ENCODE data around the gene MACF1. TPM values are rescaled to one million over a fixed set of nuclear protein-coding genes. Genes with fewer than 3 reads are reported as not detected.
"Not testable (repeated sequence)": the region's sequence is repeated elsewhere in the genome, so short reads cannot be mapped to it uniquely, and the experiment has no call there.

MACF1 gene
- total RNA-seq, 2 donors from 2014 or later, result 154 to 355 TPM

DNA sequence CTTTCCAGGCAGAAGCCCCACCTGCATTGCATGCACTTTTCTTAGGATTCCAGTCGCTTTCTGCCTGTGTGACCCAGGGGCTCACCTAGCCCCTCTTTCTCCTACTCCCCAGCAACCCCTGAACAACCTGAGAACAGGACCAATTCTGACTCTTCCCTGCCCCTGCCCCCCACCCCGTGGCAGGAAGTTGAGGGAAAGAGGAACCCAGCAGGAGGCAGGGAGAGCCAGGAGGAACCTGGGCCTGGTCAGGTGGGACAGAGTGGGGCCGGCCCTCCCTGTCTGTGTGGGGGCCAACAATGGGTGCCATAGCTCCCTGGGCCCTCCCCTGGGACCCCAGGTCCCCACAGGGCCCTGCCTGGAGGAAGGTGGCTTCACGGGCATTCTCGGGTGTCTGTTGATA lies 293.1 kb downstream of the MACF1 start:
- H3K27ac ChIP-seq, result no peak overlapping the region
- DNase-seq (ENCODE audit: low spot score), result no peak
- 75% methylated on average over 5 of the region's 5 CpGs for WGBS

DNA sequence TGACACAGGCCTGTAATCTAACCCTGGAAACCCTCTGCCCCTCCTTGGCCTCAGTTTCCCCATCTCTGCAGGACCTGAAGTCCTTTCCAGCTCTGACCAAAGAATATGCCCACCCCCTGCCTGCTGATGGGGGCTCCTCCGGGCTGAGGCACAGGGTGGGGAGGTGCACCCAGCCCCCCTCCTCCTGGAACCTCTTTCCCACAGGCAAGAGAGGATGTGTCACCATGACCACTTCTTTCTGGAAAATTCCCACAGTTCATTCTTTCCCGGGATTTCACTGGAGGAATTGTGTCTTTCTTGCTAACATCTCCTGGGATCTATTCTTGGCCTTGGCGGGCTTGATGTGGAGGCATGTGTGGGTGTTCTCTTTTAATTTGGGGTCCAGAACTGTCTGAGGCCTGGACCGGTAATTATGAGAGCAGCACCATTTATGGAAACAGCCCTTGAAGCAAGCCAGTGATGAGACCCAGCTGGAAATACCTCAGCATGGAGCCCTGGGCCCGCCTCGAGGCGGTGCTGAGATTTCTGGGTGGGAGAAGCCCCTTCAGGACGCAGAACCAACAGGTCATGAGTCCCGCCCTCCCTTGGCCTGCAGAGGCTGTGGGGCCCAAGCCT lies 293.7 kb downstream of the MACF1 start:
- H3K27ac ChIP-seq; H3K4me1 ChIP-seq (replicated peaks); H3K9me3 ChIP-seq; H3K27me3 ChIP-seq (replicated peaks; ENCODE audit: insufficient read depth); DNase-seq (ENCODE audit: low spot score); H3K36me3 ChIP-seq; intact Hi-C loops (cut with DNase I); H3K4me3 ChIP-seq: not testable (repeated sequence)
- 79% methylated on average over 9 of the region's 9 CpGs for WGBS

More for the DNA sequence above, 293.1 kb downstream of the MACF1 start:
- H3K36me3 ChIP-seq, result no peaks in the 10 kb centered on the region
- no peak overlapping the region for H3K4me3 ChIP-seq
- intact Hi-C loops (cut with DNase I), result no loop called here
- no peaks in the 10 kb centered on the region for H3K27me3 ChIP-seq (replicated peaks; ENCODE audit: insufficient read depth)
- TF ChIP-seq POLR2A (IDR thresholded peaks at IDR 0.05) (no peak), POLR2AphosphoS5 (IDR thresholded peaks at IDR 0.05) (no peak)
- TF ChIP-seq, protein P1, sequence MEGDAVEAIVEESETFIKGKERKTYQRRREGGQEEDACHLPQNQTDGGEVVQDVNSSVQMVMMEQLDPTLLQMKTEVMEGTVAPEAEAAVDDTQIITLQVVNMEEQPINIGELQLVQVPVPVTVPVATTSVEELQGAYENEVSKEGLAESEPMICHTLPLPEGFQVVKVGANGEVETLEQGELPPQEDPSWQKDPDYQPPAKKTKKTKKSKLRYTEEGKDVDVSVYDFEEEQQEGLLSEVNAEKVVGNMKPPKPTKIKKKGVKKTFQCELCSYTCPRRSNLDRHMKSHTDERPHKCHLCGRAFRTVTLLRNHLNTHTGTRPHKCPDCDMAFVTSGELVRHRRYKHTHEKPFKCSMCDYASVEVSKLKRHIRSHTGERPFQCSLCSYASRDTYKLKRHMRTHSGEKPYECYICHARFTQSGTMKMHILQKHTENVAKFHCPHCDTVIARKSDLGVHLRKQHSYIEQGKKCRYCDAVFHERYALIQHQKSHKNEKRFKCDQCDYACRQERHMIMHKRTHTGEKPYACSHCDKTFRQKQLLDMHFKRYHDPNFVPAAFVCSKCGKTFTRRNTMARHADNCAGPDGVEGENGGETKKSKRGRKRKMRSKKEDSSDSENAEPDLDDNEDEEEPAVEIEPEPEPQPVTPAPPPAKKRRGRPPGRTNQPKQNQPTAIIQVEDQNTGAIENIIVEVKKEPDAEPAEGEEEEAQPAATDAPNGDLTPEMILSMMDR (IDR thresholded peaks at IDR 0.05), result no peak
- H3K4me1 ChIP-seq (replicated peaks), result no peaks in the 10 kb centered on the region
- H3K9me3 ChIP-seq, result no peaks in the 10 kb centered on the region

DNA sequence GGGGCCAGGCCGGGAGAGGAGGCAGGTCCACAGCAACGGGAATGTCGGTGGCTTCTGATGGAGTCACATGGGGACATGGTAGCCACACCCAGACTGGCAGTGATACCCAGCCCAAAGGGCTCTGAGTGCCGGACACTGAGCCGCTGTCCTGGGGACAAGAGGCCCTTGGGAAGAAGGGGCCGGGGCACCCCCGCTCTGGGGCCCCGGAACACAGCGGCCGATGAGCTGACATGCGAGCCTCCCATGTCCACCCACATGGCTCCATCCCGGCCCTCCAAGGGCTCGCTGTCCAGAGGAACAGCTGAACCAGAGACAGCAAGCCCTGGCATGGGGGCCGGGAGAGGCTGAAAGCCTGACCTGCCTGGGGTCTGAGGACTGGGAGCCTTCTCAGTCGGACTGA lies 294.3 kb downstream of the MACF1 start:
- H3K27ac ChIP-seq; intact Hi-C loops (cut with DNase I); H3K4me1 ChIP-seq (replicated peaks); DNase-seq (ENCODE audit: low spot score); H3K9me3 ChIP-seq; H3K4me3 ChIP-seq; H3K27me3 ChIP-seq (replicated peaks; ENCODE audit: insufficient read depth); H3K36me3 ChIP-seq: not testable (repeated sequence)
- 75% methylated on average over 10 of the region's 15 CpGs for WGBS

DNA sequence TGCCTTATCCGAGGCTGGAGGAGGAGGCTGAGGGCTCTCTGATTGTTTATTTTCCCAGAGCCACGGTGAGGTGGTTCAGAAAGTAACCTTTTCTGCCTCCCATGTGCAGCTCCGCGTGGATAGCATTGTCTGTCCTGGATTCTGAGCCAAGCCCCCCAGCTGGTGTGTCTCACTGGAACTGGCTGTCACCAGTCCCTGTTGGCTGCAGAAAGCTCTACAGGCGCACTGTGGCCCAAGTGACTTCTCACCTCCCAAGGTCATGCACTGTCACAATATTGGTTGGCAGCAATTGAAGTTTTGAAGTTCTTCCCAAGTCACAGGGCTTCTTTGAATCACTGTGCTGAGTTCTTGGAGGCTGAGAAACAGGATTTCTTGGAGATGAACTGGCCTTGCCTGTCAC lies 295.2 kb downstream of the MACF1 start:
- Histone ChIP-seq H3K9me3 (no peaks in the 10 kb centered on the region), H3K27ac (peak overlapping the region in 1 of 2 donors; percentile 48), H3K27me3 (replicated peaks; ENCODE audit: insufficient read depth) (no peaks in the 10 kb centered on the region), H3K36me3 (no peaks in the 10 kb centered on the region), H3K4me3 (no peak overlapping the region), H3K4me1 (replicated peaks) (no peaks in the 10 kb centered on the region)
- TF ChIP-seq, protein P1 (IDR thresholded peaks at IDR 0.05), result no peak
- TF ChIP-seq POLR2AphosphoS5 (IDR thresholded peaks at IDR 0.05), result peak; percentile 16
- intact Hi-C loops (cut with DNase I), result no loop called here
- WGBS, result 47% methylated on average over 5 of the region's 5 CpGs
- no peak for DNase-seq (ENCODE audit: low spot score)

DNA sequence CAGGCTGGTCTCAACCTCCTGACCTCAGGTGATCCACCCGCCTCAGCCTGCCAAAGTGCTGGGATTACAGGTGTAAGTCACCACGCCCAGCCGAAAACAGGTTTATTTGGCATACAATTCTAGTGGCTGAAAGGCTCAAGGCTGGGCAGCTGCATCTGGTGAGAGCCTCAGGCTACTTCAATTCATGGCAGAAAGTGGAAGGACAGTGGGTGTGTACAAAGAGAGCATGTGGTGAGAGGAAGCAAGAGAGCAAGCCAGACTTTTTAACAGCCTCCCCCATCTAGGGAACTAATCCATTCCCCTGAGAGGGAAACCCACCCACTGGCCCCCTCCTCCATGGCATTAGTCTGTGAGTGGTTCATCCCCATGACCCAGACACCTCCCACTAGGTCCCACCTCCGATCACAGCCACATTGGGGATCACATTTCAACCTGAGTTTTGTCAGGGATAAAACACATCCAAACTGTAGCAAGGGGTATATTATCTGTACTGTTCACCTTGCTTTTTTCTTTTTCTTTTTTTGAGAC lies 296.4 kb downstream of the MACF1 start:
- no peak for DNase-seq (ENCODE audit: low spot score)
- H3K36me3 ChIP-seq, result no peaks in the 10 kb centered on the region
- no peak overlapping the region for H3K4me3 ChIP-seq
- intact Hi-C loops (cut with DNase I), result no loop called here
- TF ChIP-seq POLR2A (IDR thresholded peaks at IDR 0.05), result no peak
- TF ChIP-seq, protein P1 (IDR thresholded peaks at IDR 0.05), result no peak
- TF ChIP-seq POLR2AphosphoS5 (IDR thresholded peaks at IDR 0.05), result no peak
- no peak overlapping the region for H3K27ac ChIP-seq
- H3K9me3 ChIP-seq, result no peaks in the 10 kb centered on the region
- WGBS, result 65% methylated on average over 4 of the region's 4 CpGs
- H3K4me1 ChIP-seq (replicated peaks), result no peaks in the 10 kb centered on the region
- H3K27me3 ChIP-seq (replicated peaks; ENCODE audit: insufficient read depth), result no peaks in the 10 kb centered on the region

DNA sequence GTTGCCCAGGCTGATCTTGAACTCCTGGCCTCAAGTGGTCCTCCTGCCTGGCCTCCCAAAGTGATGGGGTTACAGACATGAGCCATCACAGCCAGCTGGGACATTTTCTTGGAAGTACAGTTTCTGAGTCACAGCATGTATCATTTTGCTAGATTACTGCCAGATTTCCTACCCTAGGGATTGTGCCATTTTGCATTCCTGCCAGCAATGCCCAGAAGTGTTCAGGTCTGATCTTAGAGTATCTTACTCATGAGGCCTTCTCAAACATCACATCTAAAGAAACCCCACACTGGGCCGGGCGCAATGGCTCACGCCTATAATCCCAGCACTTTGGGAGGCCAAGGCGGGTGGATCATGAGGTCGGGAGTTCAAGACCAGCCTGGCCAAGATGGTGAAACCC lies 297.2 kb downstream of the MACF1 start:
- no peak overlapping the region for H3K27ac ChIP-seq
- intact Hi-C loops (cut with DNase I), result no loop called here
- 76% methylated on average over 5 of the region's 5 CpGs for WGBS
- DNase-seq (ENCODE audit: low spot score), result no peak
- H3K27me3 ChIP-seq (replicated peaks; ENCODE audit: insufficient read depth), result no peaks in the 10 kb centered on the region
- H3K4me3 ChIP-seq, result no peak overlapping the region
- TF ChIP-seq POLR2A (IDR thresholded peaks at IDR 0.05), result no peak
- TF ChIP-seq, protein P1 (IDR thresholded peaks at IDR 0.05), result no peak
- TF ChIP-seq POLR2AphosphoS5 (IDR thresholded peaks at IDR 0.05), result no peak
- H3K36me3 ChIP-seq, result no peaks in the 10 kb centered on the region
- no peaks in the 10 kb centered on the region for H3K9me3 ChIP-seq
- H3K4me1 ChIP-seq (replicated peaks), result no peaks in the 10 kb centered on the region

DNA sequence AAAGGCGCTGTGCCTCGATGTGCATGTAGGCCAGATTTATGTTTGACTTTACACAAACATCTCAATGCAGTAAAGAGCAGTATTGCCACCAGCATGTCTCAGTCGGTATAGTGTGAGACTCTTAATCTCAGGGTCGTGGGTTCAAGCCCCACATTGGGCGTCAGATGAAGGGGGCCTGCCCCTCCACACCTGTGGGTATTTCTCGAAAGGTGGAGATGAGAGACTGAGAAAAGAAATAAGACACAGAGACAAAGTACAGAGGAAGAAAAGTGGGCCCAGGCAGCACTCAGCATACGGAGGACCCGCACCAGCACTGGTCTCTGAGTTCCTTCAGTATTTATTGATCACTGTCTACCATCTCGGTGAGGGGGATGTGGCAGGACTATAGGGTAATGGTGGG lies 299.9 kb downstream of the MACF1 start:
- H3K27ac ChIP-seq; H3K4me3 ChIP-seq; H3K9me3 ChIP-seq; DNase-seq (ENCODE audit: low spot score); H3K36me3 ChIP-seq; intact Hi-C loops (cut with DNase I); H3K27me3 ChIP-seq (replicated peaks; ENCODE audit: insufficient read depth); H3K4me1 ChIP-seq (replicated peaks): not testable (repeated sequence)
- WGBS, result 77% methylated on average over 9 of the region's 9 CpGs

Data from prostate gland (tissue), 2 donors.